Muscle of back (tissue), 11 donors: ENCODE data around the gene CALHM6. TPM values are rescaled to one million over a fixed set of nuclear protein-coding genes. Genes with fewer than 3 reads are reported as not detected.

Experiments
- DNase-seq, 3 donors: peaks; one replicate each; pipeline versions ENCODE4 v3.0.0 to v3.0.0-alpha.2; 2013
- polyA plus RNA-seq, 10 donors: library from polyadenylated mRNA; unstranded; fragments of 120-200 nt; gene quantifications; one replicate each; pipeline ENCODE4 v1.2.1, GENCODE V29; 2013; ENCODE audit not compliant: insufficient read length in 10 of 10

The CALHM6 gene
- polyA plus RNA-seq, 10 donors, result 2.1 to 4.7 (median 4.0) TPM

DNA sequence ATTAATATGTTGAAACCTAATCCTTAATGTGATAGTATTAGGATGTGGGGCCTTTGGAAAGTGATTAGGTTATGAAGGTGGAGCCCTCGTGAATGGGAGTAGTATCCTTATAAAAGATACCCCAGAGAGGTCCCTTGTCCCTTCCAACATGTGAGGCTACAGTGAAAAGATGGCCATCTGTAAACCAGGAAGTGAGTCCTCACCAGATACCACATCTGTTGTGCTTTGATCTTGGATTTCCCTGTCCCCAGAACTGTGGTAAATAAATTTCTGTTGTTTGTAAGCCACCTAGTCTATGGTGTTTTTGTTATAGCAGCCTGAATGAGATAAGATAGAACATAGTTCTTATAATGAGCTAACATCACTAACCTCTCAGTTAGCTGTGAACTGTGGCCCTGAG lies 16.6 kb upstream of the CALHM6 start:
- no peak for DNase-seq

DNA sequence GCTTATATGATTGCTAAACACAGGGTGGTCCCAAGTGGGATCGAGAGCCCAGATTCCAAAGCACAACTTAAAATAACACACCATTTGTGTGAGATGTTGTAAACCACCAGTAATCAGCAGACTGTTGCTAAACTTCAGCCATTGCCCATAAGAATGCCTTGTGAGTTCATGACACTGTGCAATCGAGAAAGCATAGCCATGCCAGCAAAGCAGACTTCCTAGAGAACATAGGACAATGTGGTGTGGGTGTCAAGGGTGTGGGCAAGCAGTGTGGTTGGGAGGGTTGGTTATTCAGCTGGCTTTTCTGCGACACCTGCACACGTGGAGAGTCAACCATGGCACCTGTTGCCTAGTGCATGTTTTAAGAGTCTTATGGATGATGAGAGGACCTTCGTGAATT lies 16.1 kb upstream of the CALHM6 start:
- no peak for DNase-seq

DNA sequence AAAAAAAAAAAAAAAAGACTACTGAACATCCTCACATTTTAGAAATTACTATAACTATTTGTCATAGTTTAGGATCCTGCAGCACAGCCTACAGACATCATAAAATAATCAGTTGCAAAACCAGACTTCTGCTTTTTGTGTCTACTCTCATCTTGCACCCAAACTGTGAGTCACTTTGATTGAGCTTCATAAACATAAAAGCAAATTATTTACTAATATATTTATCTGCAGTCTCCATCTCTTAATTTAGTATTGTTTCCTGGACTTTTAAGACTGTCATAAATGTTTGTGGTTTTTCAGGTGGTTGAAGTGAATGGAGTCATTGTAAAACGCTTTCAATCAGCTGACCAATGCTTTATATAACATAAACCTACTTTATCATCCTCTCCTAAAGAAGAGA lies 14.8 kb upstream of the CALHM6 start:
- DNase-seq, result no peak

DNA sequence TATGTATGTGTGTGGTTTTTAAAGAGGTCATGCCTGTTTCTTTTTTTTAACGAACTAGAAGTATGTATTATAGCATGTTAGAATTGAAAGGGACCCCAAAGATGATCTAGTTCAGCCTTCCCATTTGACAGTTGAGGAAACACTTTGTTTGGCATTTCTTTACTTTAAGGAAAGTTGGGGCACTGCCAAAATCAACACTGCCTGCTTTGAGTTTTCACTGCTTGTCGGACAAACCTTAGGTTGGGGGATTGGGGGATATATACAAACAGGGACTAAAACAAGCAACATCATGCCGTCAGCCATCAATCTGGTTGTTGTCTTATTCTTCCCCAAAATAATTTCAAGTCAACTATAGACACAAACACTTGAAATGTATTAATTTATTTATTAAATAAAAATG lies 14.1 kb upstream of the CALHM6 start:
- no peak for DNase-seq

DNA sequence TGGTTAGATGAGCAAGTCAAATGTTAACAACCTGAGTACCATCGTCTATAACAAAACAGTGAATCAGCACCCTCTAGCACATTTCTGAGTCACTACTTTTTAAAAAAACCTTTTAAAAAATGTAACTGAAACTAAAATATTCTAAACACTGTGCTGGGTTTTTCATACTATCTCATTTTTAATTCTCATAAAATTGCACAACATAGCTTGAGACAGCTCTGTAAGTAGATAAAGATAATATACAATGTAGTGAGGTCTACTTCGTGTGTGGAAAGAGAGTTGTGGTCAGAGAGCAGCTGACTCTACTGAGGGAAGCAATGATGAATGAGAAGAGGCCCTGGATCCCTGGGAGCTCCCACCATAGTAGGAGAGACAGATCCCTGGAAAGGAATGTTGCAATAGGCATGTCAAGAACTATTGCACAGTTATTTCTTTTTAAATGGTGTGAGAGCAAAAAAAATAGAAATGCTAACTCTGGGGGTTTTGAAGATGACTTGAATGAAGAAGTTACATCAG lies 13.6 kb upstream of the CALHM6 start:
- DNase-seq, result peak in 2 of 3 donors; percentile 38 to 93

DNA sequence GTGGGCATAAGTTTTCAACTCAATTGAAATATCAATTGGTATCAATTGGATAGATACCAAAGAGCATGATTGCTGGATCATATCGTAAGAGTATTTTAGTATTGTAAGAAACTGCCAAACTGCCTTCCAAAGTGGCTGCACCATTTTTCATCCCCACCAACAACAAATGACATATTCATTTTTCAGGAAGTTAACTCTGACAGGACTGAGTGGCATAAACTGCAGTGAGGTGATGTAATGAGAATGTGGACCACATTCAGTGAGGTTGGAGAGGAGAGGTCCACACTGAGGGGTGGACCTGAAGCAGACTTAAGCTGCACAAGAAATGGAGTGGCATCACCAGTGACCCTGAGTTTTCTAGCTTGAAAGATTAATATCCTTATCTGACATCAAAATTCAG lies 11.6 kb upstream of the CALHM6 start:
- no peak for DNase-seq

DNA sequence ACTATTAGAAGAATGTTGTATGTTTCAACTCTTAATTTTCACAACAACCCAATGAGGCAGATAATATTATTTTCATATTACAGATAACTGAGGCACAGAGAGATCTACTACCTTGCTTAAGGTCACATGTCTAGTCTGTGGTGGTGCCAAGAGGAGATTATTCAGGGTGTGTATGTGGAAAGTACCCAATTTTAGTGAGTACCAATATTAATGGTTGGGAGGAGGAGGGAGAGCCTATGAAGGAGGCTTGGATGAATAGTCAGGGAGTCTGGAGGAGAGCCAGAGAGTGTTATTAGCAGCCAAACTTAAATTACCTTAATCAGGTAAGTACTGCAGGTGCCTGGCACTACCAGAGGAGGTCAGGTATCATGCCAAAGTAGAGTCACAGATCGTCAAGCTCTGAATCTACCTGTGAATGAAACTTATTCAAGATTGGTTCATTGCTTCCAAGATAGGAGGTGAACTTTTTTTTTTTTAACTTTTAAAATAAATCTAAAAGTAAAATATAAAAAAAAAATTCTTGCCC lies 10.9 kb upstream of the CALHM6 start:
- no peak for DNase-seq

DNA sequence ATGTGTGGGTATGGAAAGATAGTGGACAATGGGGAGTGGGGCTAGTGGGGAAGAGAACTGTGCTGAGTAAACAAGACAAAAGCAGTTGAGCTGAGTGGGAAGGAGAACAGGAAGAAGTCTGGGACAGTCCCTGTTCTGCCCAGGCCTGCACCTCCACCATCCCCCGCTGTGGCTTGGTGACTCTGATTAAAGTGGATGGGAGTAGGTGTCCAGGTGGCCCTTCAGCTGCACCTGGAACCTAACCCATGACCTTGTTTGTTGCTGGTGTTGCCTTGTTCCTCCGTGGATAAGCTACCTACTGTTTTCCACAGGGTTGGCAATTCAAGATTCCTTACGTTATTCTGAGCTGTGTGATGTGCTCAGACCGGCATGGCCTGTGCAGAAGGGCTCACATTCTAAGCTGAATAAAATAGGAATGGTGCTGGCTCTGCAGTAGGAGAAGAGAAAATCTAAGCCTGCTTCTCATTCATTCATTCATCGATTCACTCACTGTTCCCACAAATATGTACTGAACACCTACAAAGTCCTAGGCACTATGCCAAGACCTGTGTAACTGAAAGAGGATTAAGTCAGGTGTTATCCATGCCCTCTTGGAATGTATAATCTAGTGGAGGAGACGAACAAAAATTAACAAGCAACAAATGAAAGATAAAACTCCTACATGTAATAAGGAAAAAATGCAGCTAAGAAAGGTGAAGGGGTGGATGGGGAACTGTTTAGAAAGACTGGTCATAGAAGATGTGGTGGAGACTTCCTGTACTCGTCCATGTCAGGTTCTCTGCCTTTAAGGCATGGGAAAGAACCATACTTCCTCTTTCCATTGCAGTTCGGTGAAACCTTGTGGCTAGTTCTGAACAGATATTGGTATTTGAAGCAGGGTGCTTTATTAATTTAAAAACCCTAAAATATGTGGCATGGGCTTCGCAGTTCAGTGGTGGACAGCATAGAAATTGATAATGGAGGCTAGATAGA lies 10.1 kb upstream of the CALHM6 start:
- DNase-seq, result no peak

DNA sequence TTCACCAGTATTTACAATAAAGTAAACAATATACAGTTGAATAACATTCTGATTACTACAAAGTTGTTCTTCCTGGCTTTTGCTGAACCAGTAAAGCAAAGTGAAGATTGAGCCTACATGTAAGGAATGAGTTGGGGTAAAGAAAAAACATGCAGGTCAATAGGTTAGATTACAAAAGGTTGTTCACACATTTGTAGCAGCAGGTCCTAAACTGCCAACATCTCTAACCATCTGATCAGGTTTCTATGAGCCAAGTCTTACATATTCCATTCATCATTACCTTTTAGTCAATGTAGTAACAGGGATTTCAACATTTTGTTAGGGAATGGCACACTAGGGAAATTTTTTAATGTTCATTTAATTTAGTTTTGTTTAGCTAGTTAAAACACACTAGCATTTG lies 9.3 kb upstream of the CALHM6 start:
- no peak for DNase-seq

DNA sequence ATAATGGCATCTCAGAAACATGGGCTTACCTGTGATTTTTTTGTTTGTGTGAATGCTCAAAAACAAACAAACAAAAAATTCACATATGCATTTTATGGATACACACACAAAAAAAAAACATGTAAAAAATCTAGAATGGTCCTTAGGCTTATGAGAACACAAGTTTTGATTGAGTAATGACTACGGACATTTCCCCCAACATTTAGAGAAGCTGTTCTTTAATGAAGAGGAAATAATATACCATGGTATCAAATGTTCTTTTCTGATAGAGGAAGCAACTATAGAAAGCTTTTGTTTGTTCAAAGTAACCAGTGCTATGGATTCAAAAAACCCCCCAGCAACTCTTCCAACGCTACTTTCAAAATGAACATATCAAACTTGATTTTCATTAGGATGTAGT lies 8.6 kb upstream of the CALHM6 start:
- DNase-seq, result no peak

DNA sequence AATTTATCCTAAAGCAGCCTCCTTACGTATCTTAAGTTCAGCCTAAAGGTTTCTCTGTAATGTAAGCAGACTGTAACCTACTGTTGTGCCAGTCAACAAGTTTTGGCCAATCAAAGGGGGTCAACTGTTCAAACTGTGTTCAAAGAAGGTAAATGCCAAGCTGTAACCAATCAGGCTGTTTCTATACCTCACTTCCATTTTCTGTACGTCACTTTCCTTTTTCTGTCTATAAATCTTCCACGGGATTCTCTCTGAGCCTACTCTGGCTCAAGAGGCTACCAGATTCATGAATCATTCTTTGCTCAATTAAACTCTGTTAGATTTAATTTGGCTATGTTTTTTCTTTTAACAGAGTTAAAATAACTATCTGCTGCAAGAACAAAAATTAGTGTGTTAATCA lies 5.1 kb upstream of the CALHM6 start:
- no peak for DNase-seq

DNA sequence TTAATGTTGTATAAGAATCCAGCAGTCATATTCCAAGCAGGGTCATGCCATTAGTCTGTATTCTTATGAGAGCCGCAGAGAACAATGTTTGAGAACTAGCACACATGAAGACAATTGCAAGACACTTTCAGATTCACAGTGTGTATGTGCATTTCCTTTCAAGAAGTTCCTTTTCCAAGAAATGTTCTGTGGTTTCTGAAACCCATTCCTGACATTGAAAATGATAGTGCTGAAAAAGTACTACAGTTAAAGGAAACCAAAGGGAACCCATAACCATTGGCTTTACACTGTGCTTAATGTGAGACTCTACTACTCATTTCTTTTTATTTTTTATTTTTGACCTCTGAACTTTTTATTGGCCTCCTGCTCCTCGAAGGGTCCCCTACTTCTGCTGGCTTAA lies 4.2 kb upstream of the CALHM6 start:
- no peak for DNase-seq

DNA sequence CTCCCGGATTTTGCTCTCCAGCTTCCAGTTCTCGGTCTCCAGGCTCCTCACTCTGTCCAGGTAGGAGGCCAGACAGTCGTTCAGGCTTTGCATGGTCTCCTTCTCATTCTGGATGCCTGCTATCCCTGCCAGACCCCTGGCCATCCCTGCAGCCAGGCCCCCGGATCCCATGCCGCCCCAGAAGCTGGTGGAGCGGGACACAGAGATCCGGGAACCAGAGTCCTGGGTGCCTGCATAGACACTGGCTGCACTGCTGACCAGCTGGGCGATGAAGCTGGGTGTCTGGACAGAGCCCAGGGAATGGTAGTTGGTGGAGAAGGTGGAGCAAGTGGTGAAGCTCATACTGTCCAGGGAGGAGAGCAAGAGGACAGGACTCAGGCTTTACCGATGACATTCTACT lies 2.9 kb upstream of the CALHM6 start:
- no peak for DNase-seq

DNA sequence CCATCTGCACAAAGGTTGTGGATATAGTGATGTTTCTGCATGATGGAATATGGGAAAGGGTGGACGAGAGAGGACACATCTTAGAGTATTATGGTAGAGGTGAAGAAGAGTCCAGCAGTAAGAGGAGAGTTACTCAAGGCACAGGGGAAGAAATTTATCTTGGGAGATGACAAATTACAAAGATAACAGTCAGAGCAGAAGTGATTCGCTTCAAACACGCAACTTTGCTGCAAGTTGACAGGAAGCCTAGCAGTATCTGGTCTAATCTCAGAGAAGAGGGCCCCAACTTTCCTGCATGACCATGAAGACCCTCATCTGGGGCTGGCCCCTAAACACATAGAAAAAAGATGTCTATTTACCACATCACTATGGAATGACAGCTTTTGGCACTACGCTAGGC lies 1.2 kb upstream of the CALHM6 start:
- no peak for DNase-seq

DNA sequence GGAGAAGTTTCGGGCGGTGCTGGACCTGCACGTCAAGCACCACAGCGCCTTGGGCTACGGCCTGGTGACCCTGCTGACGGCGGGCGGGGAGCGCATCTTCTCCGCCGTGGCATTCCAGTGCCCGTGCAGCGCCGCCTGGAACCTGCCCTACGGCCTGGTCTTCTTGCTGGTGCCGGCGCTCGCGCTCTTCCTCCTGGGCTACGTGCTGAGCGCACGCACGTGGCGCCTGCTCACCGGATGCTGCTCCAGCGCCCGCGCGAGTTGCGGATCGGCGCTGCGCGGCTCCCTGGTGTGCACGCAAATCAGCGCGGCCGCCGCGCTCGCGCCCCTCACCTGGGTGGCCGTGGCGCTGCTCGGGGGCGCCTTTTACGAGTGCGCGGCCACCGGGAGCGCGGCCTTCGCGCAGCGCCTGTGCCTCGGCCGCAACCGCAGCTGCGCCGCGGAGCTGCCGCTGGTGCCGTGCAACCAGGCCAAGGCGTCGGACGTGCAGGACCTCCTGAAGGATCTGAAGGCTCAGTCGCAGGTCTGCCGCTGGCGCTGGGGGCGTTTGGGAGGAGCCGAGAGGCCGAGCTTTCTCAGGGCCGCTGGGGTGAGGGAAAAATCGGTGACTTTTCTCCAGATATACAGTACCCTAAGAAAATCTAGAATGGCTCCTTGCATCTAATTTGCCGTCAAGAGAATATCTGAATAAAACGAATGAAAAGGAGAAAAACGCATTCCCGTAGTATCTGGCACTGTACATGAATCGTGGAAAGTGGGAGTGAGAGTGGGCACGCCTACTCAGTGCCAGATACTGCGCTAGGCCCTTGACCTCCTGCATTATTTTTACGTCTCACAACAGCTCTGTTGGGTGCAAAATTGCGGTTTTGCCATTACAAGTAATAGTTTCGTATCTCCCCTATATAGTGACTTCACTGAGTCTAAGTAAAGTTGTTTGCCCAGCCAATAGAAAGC lies 1.0 kb downstream of the CALHM6 start:
- peak; percentile 42 to 92 (median 70) for DNase-seq

DNA sequence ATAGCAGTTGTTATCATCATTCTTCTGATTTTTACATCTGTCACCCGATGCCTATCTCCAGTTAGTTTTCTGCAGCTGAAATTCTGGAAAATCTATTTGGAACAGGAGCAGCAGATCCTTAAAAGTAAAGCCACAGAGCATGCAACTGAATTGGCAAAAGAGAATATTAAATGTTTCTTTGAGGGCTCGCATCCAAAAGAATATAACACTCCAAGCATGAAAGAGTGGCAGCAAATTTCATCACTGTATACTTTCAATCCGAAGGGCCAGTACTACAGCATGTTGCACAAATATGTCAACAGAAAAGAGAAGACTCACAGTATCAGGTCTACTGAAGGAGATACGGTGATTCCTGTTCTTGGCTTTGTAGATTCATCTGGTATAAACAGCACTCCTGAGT lies 2.1 kb downstream of the CALHM6 start:
- DNase-seq, result no peak

DNA sequence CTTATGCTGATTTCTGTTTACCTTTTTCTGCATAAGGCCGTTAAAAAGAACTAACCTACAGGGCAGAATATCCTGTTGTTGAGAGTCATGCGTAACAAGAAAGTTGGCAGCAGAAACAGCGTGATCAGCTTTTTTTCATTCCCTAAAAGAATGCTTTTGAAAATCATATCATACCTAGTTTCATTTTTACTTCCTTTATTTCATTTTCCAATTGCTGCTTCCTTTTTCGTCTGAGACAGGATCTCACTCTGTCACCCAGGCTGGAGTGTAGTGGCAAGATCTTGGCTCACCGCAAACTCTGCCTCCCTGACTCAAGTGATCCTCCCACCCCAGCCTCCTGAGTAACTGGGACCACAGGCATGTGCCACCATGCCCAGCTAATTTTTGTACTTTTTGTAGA lies 4.1 kb downstream of the CALHM6 start:
- DNase-seq, result peak in 1 of 3 donors; percentile 37

DNA sequence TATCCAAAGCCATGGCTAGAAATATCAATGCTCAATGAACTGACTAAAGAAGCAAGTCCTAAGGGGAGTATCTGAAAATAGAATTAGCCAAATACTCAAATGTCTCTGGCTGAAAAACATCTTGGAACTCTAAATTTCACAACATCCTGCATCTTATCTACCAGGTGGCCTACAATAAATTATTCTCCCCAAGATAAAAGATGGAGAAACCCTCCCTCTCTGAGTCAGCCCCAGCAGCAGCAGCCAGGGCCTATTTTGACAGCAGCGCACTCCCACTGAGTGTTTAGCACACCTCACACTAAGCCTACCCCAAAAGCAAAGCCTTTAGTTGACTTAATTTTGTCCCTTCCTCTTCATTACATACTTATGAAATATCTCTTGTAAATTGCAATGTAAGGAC lies 5.9 kb downstream of the CALHM6 start:
- DNase-seq, result no peak

DNA sequence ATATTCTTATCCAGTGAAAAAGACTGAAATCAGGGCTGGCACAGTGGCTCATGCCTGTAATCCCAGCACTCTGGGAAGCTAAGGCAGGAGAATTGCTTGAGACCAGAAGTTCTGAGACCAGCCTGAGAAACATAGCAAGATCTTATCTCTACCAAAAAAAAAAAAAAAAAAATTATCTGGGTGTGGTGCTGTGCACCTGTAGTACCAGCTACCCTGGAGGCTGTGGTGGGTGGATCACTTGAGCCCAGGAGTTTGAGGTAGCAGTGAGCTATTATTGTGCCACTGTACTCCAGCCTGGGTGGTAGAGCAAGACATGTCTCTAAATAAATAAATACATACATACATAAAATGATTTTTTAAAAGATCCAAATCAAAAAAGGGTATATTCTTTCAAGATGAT lies 6.3 kb downstream of the CALHM6 start:
- DNase-seq, result no peak

DNA sequence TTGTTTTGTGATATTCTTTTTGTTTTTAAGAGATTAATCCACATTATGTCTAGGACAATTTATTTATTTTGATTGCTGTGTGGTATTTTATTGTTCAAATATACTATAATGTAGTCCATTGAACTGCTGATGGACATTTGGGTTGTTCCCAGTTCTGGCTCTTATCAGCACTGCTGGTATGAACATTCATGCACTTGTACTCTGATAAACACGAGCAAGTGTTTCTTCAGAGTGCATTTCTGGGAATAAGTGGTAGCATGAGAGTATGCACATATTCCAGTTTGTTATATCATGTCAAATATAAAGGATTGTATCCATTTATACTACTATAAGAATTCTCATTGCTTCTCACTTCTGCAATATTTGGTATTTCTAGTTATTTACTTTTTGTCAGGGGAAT lies 7.1 kb downstream of the CALHM6 start:
- DNase-seq, result no peak

DNA sequence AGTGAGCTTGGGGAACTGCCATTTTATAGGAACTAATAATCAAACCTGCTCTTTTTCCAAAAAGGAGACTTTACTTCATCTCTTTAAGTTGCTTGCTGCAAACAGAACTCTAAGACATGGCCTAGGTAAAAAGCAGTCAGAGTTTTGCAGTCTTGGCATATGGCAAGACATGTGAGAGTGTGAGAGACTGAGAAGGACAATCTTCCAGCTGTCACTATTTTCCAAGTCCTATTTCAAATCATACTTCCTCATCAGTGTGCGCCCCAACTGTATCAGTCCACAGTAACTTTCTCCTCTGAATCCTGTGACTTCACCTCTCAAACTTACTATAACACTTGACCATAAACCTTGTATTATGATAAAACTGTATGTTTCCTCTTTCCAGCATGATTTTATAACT lies 10.4 kb downstream of the CALHM6 start:
- DNase-seq, result peak in 1 of 3 donors; percentile 22

DNA sequence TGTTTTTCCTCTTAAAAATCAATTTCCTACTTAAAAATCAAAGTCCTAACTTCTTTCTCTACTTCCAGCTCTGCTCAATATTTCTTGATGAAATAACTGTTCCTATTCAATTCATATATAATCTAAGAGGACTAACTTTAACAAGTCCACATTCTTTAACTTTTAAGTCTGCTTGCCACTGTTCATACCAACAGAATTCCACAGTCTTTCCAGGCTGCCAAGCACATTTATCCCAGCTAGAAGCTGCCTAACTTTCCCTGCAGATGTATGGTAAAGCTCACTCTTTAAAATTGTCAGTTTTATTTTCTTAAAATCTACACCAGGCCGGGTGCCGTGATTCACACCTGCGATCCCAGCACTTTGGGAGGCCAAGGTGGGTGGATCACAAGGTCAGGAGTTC lies 11.5 kb downstream of the CALHM6 start:
- DNase-seq, result no peak
